T-cell (primary cell): ENCODE measurements around the gene MAD2L1. TPM values are rescaled to one million over a fixed set of nuclear protein-coding genes. Genes with fewer than 3 reads are reported as not detected.
"Not testable (repeated sequence)": the region's sequence is repeated elsewhere in the genome, so short reads cannot be mapped to it uniquely, and the experiment has no call there.

Experiments used
- ATAC-seq, 4 experiments: fragments of 200-7000 bp in 3 of 4; fragments of 150-1000 bp in 1 of 4; cut with Tn5 transposase; replicated peaks in 1 of 4; 1 replicate in 3 of 4; 2 replicates in 1 of 4; pipeline ENCODE4 v1.10.0; 2021; ENCODE audit warnings: moderate library complexity in 3 of 4, mild to moderate bottlenecking in 2 of 4, moderate number of reproducible peaks in 1 of 4
- CTCF ChIA-PET, 2 donors: fragments of 300-600 bp; sonication (Branson Sonifier 250); formaldehyde crosslinking; loops; one replicate each; lab custom pipeline; 2022; ENCODE audit warnings: antibody characterized with exemption in 2 of 2; lab: Charles Lee
- POLR2A ChIA-PET, 2 donors: fragments of 300-600 bp; sonication (Branson Sonifier 250); formaldehyde crosslinking; loops; one replicate each; lab custom pipeline; 2022; ENCODE audit warnings: antibody characterized with exemption in 2 of 2; lab: Charles Lee
- DNase-seq, 35 experiments: peaks; one replicate each; pipeline versions ENCODE4 v3.0.0 to v3.0.0-alpha.2; 2013 to 2023
- H3K27ac ChIP-seq: one replicate; pipeline ENCODE4 v1.5.1; 2013; ENCODE audit warnings: low read length
- H3K27me3 ChIP-seq, 2 experiments: replicated peaks in 1 of 2; 1 replicate in 1 of 2; 2 replicates in 1 of 2; pipeline versions ENCODE4 v1.6.1 to v1.7.0; 2013; ENCODE audit warnings: low read length in 1 of 2, mixed read lengths in 1 of 2; ENCODE audit not compliant: control insufficient read depth in 2 of 2, insufficient read depth in 2 of 2; ENCODE audit errors: extremely low read depth in 1 of 2
- H3K36me3 ChIP-seq, 2 donors: 1 replicate in 1 of 2; 2 replicates in 1 of 2; pipeline versions ENCODE4 v1.6.1 to v1.7.0; 2013; ENCODE audit warnings: low read length in 1 of 2; ENCODE audit not compliant: control insufficient read depth in 2 of 2, insufficient read depth in 1 of 2; ENCODE audit errors: extremely low read depth in 1 of 2
- H3K4me1 ChIP-seq, 2 experiments: 1 replicate in 1 of 2; 2 replicates in 1 of 2; pipeline versions ENCODE4 v1.6.1 to v1.7.0; 2013; ENCODE audit warnings: low read length in 2 of 2, mixed read lengths in 1 of 2; ENCODE audit not compliant: insufficient read depth in 2 of 2, control insufficient read depth in 1 of 2; ENCODE audit errors: extremely low read depth in 1 of 2
- H3K4me3 ChIP-seq, 2 donors: 1 replicate in 1 of 2; 2 replicates in 1 of 2; pipeline versions ENCODE4 v1.5.1 to v1.7.0; 2013; ENCODE audit warnings: mild to moderate bottlenecking in 2 of 2, low read length in 1 of 2, moderate library complexity in 1 of 2; ENCODE audit not compliant: control insufficient read depth in 1 of 2; ENCODE audit errors: extremely low read depth in 1 of 2
- H3K9me3 ChIP-seq: 2 replicates; pipeline ENCODE4 v1.7.0; 2013
- H3K27ac Mint-ChIP-seq, 2 donors: one replicate each; pipeline ENCODE4 v1.8.0; 2020 to 2021; ENCODE audit warnings: mild to moderate bottlenecking in 2 of 2, mixed read lengths in 2 of 2
- H3K27me3 Mint-ChIP-seq, 2 donors: one replicate each; pipeline ENCODE4 v1.8.0; 2021 to 2022; ENCODE audit warnings: mixed read lengths in 2 of 2
- H3K36me3 Mint-ChIP-seq: one replicate; pipeline ENCODE4 v1.8.0; 2021; ENCODE audit warnings: mixed read lengths
- H3K4me1 Mint-ChIP-seq, 3 donors: one replicate each; pipeline ENCODE4 v1.8.0; 2020 to 2022; ENCODE audit warnings: mixed read lengths in 3 of 3, mild to moderate bottlenecking in 1 of 3
- H3K4me3 Mint-ChIP-seq, 3 donors: one replicate each; pipeline ENCODE4 v1.8.0; 2020 to 2022; ENCODE audit warnings: mild to moderate bottlenecking in 3 of 3, mixed read lengths in 3 of 3, moderate library complexity in 3 of 3
- H3K9me3 Mint-ChIP-seq, 3 donors: one replicate each; pipeline ENCODE4 v1.8.0; 2020 to 2022; ENCODE audit warnings: mixed read lengths in 3 of 3
- WGBS: methylation state at CpG from one replicate; pipeline ENCODE4 v1.1.5; 2013; ENCODE audit warnings: missing lambda C conversion rate; ENCODE audit not compliant: insufficient coverage; 5-methylcytosine and 5-hydroxymethylcytosine counted together
- total RNA-seq, 35 experiments: library from RNA in 6 of 35; stranded (reverse) in 6 of 35; fragments of 120-200 nt in 1 of 35; gene quantifications; one replicate each; pipeline versions ENCODE4 v1.2.1 to v1.2.4 and lab custom pipeline; 2013 to 2026

Gene MAD2L1
- total RNA-seq, 5 donors from 2014 or later (not counting 1 experiment from before 2014, with no cell fraction given) = 5.7 to 10.0 (median 8.2) TPM

DNA sequence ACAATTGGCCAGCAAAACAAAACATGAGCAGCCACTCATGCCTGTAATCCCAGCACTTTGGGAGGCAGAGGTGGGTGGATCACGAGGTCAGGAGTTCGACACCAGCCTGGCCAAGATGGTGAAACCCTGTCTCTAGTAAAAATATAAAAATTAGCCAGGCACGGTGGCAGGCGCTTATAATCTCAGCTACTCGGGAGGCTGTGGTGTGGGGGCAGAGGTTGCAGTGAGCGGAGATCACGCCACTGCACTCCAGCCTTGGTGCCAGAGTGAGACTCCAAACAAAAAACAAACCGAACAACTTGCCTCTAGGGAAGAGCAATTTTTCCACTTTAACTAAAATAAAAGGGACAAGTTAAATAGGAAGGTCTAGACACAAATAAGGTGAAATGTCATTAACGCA, 2.9 kb downstream of the MAD2L1 start:
- H3K36me3 ChIP-seq, ATAC-seq, DNase-seq, H3K27ac ChIP-seq, H3K4me3 Mint-ChIP-seq, H3K4me3 ChIP-seq, H3K9me3 ChIP-seq, H3K9me3 Mint-ChIP-seq, POLR2A ChIA-PET, H3K27me3 ChIP-seq, H3K27me3 Mint-ChIP-seq: not testable (repeated sequence)
- H3K4me1 ChIP-seq = peaks cover 13 to 14% of the 10 kb centered on the region in 2 experiments
- WGBS = no CpG with 5 or more reads among the region's 9 CpGs
- peaks cover 19% of the 10 kb centered on the region for H3K36me3 Mint-ChIP-seq
- CTCF ChIA-PET = interaction anchor here (0.8 to 1.0 kb wide), 2 partner anchors 10 to 744 kb away, joined by 3 read pairs; no protein-coding TSS in a partner anchor
- peak overlapping the region; percentile 70 to 85 for H3K27ac Mint-ChIP-seq
- H3K4me1 Mint-ChIP-seq = peaks cover 48 to 63% (median 51%) of the 10 kb centered on the region in 3 donors

DNA sequence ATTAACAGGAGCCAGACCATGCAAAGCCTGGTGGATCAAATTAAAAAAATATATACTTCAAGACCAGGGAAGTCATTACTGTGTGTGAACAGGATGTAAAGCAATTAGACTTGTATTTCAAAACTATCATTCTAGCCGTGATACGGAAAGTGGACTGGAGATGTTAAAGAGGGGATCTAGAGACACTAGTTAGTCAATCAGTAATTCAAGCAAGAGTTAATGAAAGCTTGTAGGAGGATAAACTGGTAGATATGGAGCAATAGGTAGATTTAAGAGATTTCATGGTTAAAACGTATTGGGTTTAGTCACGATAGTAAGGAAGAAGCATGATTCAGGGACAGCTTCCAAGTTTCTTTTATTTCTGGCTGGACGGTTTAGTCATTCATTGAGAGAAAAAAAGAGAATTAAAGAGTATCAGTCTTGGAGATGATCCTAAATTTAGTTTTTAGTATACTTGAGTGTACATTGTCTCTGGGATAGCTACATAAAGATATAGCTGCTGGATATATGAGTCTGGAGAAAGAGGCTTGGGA, 3.9 kb downstream of the MAD2L1 start:
- 85% methylated on average over 5 of the region's 5 CpGs for WGBS
- POLR2A ChIA-PET = no interaction called here

DNA sequence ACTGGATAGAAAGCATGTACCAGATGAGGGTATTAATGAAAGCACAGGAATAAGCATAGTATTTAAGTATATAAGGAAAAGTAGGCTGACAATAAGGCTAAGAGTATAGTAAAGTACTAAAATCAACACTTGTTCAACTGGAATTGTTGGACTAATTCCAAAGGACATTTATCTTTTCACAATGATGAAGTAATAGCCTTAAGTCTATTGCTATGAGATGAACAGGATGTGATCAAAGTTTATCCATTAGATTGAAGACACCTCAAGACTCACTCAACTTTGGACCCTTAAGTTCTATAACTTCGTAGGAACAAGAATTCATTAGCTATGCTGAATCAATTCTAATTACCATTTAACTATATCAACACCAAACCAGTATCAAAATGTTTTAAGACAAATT, 7.6 kb downstream of the MAD2L1 start:
- H3K27me3 Mint-ChIP-seq = no peaks in the 10 kb centered on the region
- ChIA-PET POLR2A (interaction anchor here in 1 of 2 donors (0.5 kb wide), 1 partner anchor 555 kb away, joined by 3 read pairs; no protein-coding TSS in a partner anchor), CTCF (no interaction called here)

More for the DNA sequence above, 3.9 kb downstream of the MAD2L1 start:
- Mint-ChIP-seq H3K27ac (peak overlapping the region; percentile 70 to 85), H3K36me3 (peaks cover 22% of the 10 kb centered on the region), H3K9me3 (no peaks in the 10 kb centered on the region), H3K4me3 (no peak overlapping the region), H3K4me1 (peaks cover 39 to 53% (median 41%) of the 10 kb centered on the region in 3 donors), H3K27me3 (no peaks in the 10 kb centered on the region)
- no peak for DNase-seq
- Histone ChIP-seq H3K36me3 (peaks cover 0 to 2% of the 10 kb centered on the region in 2 donors), H3K4me1 (peaks cover 9 to 12% of the 10 kb centered on the region in 2 experiments), H3K9me3 (no peaks in the 10 kb centered on the region), H3K27ac (peak overlapping the region; percentile 11), H3K27me3 (no peaks in the 10 kb centered on the region), H3K4me3 (no peak overlapping the region)
- CTCF ChIA-PET = interaction anchor here in 1 of 2 donors (0.6 to 0.8 kb wide), 2 partner anchors 11 to 743 kb away, joined by 3 read pairs; no protein-coding TSS in a partner anchor
- no peak for ATAC-seq

GRCh38 chr4:120057416-120057815, 9.2 kb downstream of the MAD2L1 start:
- H3K4me1 ChIP-seq = no peaks in the 10 kb centered on the region
- DNase-seq (no peak), ATAC-seq (no peak)
- Mint-ChIP-seq H3K4me3 (no peak overlapping the region), H3K4me1 (peaks cover 6 to 8% (median 7%) of the 10 kb centered on the region in 3 donors), H3K36me3 (peaks cover 26% of the 10 kb centered on the region), H3K27me3 (no peaks in the 10 kb centered on the region), H3K27ac (no peak overlapping the region), H3K9me3 (no peaks in the 10 kb centered on the region)
- no peaks in the 10 kb centered on the region for H3K9me3 ChIP-seq
- ChIA-PET POLR2A (no interaction called here), CTCF (interaction anchor here in 1 of 2 donors (0.6 kb wide), 1 partner anchor 500 kb away, joined by 3 read pairs; no protein-coding TSS in a partner anchor)
- no peak overlapping the region for H3K27ac ChIP-seq
- H3K4me3 ChIP-seq = no peak overlapping the region
- peaks cover 3% of the 10 kb centered on the region in 2 donors for H3K36me3 ChIP-seq
- no peaks in the 10 kb centered on the region for H3K27me3 ChIP-seq

More for the DNA sequence above, 7.6 kb downstream of the MAD2L1 start:
- Histone ChIP-seq H3K27ac (no peak overlapping the region), H3K4me1 (no peaks in the 10 kb centered on the region), H3K9me3 (no peaks in the 10 kb centered on the region), H3K36me3 (peaks cover 3% of the 10 kb centered on the region in 2 donors), H3K27me3 (no peaks in the 10 kb centered on the region), H3K4me3 (no peak overlapping the region)
- H3K9me3 Mint-ChIP-seq = no peaks in the 10 kb centered on the region
- ATAC-seq = no peak
- peaks cover 15 to 20% (median 18%) of the 10 kb centered on the region in 3 donors for H3K4me1 Mint-ChIP-seq
- H3K27ac Mint-ChIP-seq = no peak overlapping the region
- H3K4me3 Mint-ChIP-seq = no peak overlapping the region
- 100% methylated on average over 1 of the region's 1 CpG for WGBS
- DNase-seq = no peak
- peaks cover 26% of the 10 kb centered on the region for H3K36me3 Mint-ChIP-seq

- H3K4me1 ChIP-seq = no peaks in the 10 kb centered on the region
- Mint-ChIP-seq H3K4me1 (no peaks in the 10 kb centered on the region), H3K27ac (no peak overlapping the region), H3K4me3 (no peak overlapping the region), H3K27me3 (no peaks in the 10 kb centered on the region), H3K36me3 (peaks cover 21% of the 10 kb centered on the region), H3K9me3 (no peaks in the 10 kb centered on the region)
- ChIA-PET POLR2A (interaction anchor here in 1 of 2 donors (0.6 kb wide), 1 partner anchor 1263 kb away, joined by 3 read pairs; no protein-coding TSS in a partner anchor), CTCF (interaction anchor here in 1 of 2 donors (0.5 to 0.9 kb wide), 4 partner anchors 63 to 1285 kb away, joined by 3 to 4 read pairs (median 3); no protein-coding TSS in a partner anchor)
- no peaks in the 10 kb centered on the region for H3K9me3 ChIP-seq
- peaks cover 3% of the 10 kb centered on the region in 2 donors for H3K36me3 ChIP-seq
- no peak for ATAC-seq
- no peak for DNase-seq
- H3K27me3 ChIP-seq = no peaks in the 10 kb centered on the region
- H3K4me3 ChIP-seq = no peak overlapping the region
- no peak overlapping the region for H3K27ac ChIP-seq
Measured at GRCh38 chr4:120056246-120056645, 10.4 kb downstream of the MAD2L1 start.

GRCh38 chr4:120055795-120056194, 10.9 kb downstream of the MAD2L1 start:
- no peaks in the 10 kb centered on the region for H3K27me3 Mint-ChIP-seq
- DNase-seq = no peak
- CTCF ChIA-PET = interaction anchor here in 1 of 2 donors (0.9 kb wide), 1 partner anchor 84 kb away, joined by 3 read pairs; no protein-coding TSS in a partner anchor
- H3K36me3 Mint-ChIP-seq = peaks cover 19% of the 10 kb centered on the region
- H3K4me3 ChIP-seq = no peak overlapping the region
- no peaks in the 10 kb centered on the region for H3K4me1 ChIP-seq
- H3K27ac Mint-ChIP-seq = no peak overlapping the region
- H3K36me3 ChIP-seq = peaks cover 3% of the 10 kb centered on the region in 2 donors
- no peak overlapping the region for H3K4me3 Mint-ChIP-seq
- H3K27ac ChIP-seq = no peak overlapping the region
- ATAC-seq = no peak
- H3K27me3 ChIP-seq = no peaks in the 10 kb centered on the region
- H3K9me3 ChIP-seq = no peaks in the 10 kb centered on the region
- H3K4me1 Mint-ChIP-seq = no peaks in the 10 kb centered on the region
- no peaks in the 10 kb centered on the region for H3K9me3 Mint-ChIP-seq
- POLR2A ChIA-PET = no interaction called here
- no CpG with 5 or more reads among the region's 1 CpG for WGBS
